GM08714 (cell line): ENCODE results near the gene TMEM132D.

Source experiments
- H3K4me3 ChIP-seq: fragments of 200-500 bp; sonication (Bioruptor generic); 2 replicates; pipeline ENCODE4 v1.5.1; 2014; ENCODE audit warnings: mild to moderate bottlenecking, low read length, inconsistent platforms
- ZNF274 ChIP-seq: IDR thresholded peaks from 2 replicates; pipeline ENCODE4 v1.6.1; 2012; ENCODE audit warnings: mild to moderate bottlenecking, low read depth, low read length

Gene TMEM132D

DNA sequence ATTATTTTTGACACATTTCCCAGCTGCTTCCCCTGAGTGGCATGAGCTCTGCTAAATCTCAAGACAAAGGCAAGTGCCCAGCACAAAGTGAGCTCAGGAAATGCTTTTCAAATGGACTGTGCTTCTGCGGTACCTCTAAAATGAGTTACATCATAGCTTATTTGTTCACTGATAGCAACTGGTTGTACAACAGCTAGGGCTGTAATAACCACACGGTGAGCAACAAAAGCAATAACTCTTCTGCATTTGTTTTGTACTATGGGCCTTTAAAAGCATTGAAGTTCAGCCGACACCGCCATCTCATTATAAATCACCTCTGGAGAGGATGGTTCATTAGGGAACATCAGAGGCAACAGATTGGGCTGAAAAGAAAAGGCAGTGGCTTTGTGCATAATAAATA, 575.6 kb downstream of the TMEM132D start:
- no peak overlapping the region for H3K4me3 ChIP-seq
- no peak for TF ChIP-seq ZNF274

- no peak for TF ChIP-seq ZNF274
These were observed 578.3 kb downstream of the TMEM132D start for GRCh38 chr12:129325566-129325965.

GRCh38 chr12:129312048-129312447, 591.8 kb downstream of the TMEM132D start:
- no peak for TF ChIP-seq ZNF274
- H3K4me3 ChIP-seq, result no peak overlapping the region

More at GRCh38 chr12:129325566-129325965, 578.3 kb downstream of the TMEM132D start:
- no peak overlapping the region for H3K4me3 ChIP-seq

DNA sequence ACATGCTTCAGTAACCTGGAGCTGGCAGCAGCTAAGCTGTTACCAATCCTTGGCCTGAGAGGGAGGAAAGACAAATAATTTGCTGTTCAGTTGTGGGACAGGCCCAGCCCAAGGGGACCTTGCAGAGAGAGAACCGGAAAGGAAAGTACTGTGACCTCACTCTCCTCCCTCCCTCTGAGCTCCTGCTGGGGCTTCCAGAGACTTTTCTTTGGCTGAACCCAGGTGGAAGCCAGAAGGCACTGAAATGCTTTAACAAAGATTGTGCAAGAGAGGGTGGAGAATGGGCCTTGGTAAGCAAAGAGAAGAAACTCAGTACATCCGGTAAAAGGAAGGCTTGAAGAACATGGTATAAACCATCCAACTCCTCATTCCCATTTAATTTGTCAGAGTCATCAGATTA, 593.5 kb downstream of the TMEM132D start:
- no peak for TF ChIP-seq ZNF274
- H3K4me3 ChIP-seq, result no peak overlapping the region

- no peak for TF ChIP-seq ZNF274
- H3K4me3 ChIP-seq, result no peak overlapping the region
These were observed 598.0 kb downstream of the TMEM132D start for GRCh38 chr12:129305851-129306250.

DNA sequence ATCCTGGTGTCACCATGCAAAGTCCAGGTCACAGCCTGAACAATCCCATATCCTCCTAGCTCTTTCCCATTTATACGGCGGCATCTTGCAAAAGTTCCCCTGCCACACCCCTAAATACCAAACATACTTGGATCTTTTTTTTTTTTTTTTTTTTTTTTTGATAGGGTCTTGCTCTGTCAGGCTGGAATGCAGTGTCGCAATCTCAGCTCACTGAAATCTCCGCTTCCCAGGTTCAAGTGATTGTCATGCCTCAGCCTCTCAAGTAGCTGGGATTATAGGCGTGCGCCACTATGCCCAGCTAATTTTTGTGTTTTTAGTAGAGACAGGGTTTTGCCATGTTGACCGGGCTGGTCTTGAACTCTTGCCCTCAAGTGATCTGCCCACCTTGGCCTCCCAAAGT, 599.3 kb downstream of the TMEM132D start:
- no peak overlapping the region for H3K4me3 ChIP-seq
- no peak for TF ChIP-seq ZNF274

DNA sequence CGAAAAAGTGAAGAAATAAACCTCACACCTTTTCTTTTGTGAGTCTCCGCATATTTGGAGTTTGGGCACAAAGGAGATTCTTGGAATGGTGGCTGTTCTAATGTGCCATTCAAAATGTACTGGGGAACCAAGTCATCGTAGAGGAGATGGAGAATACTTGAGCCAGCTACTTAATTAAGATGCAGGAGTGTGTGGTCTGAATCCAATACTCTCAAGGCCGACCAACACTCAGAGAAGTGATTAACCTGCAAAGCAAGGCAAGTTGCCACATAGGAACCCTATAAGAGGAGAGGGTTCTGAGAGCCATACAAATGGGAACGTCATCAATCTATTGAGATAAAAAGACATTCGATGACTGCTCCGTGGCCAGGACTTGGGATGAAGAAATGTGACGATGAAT, 603.8 kb downstream of the TMEM132D start:
- no peak overlapping the region for H3K4me3 ChIP-seq
- TF ChIP-seq ZNF274, result no peak

DNA sequence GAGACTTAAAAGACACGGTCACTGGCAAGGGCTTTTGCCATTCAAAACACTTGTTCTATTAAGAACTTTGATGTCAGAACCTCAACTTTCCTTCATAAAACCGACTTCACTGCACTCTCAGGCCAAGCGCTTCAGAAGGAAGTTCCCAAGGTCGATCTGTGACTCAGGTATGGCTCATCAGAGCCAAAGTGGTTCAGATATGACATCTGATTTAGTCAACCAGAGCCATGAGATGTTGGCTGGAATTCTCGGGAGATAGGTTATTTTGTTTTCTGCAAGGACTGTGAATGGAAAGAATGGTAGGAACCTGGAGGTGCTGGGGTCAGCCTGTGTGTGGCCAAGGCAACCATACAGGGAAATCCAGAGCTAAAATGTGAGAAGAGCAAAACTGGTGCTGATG, 604.9 kb downstream of the TMEM132D start:
- no peak for TF ChIP-seq ZNF274

GRCh38 chr12:129296671-129297070, 607.2 kb downstream of the TMEM132D start:
- no peak overlapping the region for H3K4me3 ChIP-seq
- TF ChIP-seq ZNF274, result no peak

More for the DNA sequence above, 604.9 kb downstream of the TMEM132D start:
- H3K4me3 ChIP-seq, result no peak overlapping the region

GRCh38 chr12:129294868-129295267, 609.0 kb downstream of the TMEM132D start:
- no peak overlapping the region for H3K4me3 ChIP-seq
- TF ChIP-seq ZNF274, result no peak

DNA sequence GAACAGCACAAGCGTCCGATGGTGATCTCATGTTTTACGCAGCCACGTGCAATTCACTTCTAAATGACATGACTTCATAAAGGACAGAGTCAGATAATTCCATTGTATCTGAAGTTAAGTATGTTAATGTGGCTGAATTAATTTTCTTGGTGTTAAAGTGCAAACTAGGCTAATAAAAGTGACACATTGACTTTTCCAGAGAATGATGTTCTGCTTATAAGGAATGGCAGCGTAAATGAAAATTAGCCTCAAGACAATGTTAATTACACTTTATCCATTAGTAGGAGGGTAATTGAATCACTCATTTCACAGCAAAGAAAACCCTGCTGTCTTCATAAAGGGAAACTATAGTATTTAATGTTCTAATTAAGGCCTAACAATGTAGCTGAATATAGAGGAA, 624.1 kb downstream of the TMEM132D start:
- TF ChIP-seq ZNF274, result no peak
- no peak overlapping the region for H3K4me3 ChIP-seq

DNA sequence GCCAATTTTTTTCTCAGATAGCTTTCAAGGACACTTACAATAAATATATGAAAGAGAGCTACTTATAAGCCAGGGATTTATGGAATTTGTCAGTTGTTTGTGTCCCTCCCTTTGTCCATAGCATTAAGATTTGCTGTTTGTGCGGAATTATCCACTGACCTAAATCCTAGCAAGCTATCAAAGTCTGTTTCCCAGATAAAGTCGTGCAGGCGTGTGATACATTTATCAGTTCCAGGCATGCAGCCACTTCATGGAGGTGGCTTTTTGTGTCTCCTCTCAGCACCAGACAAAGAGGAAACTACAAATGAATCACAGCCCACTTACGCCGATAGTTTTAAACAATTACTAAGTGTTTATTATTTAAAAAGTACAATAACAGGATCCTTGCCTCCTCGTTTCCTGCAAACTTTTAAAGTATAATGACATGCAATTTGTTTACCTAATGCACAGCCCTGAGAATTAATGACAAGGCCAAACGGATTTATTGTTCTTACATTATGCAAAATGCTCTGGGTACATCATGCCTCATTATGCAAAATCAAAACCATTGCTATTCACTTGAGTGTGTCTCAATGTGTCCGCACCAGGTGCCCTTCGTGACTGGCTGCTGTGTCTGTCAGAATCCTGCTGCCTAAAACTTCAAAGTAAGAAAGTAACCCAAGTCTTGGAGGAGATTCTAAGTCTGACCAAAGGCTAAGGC, 627.3 kb downstream of the TMEM132D start:
- TF ChIP-seq ZNF274, result no peak
- no peak overlapping the region for H3K4me3 ChIP-seq

- H3K4me3 ChIP-seq, result no peak overlapping the region
- no peak for TF ChIP-seq ZNF274
These were observed 633.9 kb downstream of the TMEM132D start for GRCh38 chr12:129269756-129270495.

- no peak for TF ChIP-seq ZNF274
- no peak overlapping the region for H3K4me3 ChIP-seq
These were observed 645.0 kb downstream of the TMEM132D start for GRCh38 chr12:129258781-129259318.

DNA sequence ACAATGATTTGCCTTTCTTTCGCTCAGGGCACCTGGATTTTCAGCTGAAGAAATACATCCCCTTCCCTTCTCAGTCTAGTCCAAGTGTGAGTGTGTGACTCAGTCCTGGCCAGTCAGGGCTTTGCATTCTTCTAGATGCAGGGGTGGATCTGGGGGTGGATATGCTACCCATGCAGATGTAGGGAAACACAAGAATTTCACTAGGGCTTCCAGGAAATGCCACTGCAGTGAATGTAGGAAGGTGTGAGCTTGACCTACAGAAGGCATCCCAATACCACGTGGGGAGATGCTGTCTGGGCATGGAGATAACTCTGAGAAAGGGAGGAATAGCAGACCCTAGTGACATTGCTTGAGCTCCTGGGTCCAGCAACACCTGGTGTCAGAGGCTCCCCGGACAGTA, 646.3 kb downstream of the TMEM132D start:
- TF ChIP-seq ZNF274, result no peak
- no peak overlapping the region for H3K4me3 ChIP-seq
